K562 (cell line): Measurements from ENCODE around the gene NPFF. TPM values are rescaled to one million over a fixed set of nuclear protein-coding genes. Genes with fewer than 3 reads are reported as not detected.

Experiments
- BRD9 ChIP-seq: fragments of 450-650 bp; IDR thresholded peaks from 2 replicates; pipeline ENCODE4 v1.6.1; 2018; ENCODE audit warnings: low read depth; ENCODE audit not compliant: partially characterized antibody
- CCNT2 ChIP-seq: IDR thresholded peaks from 2 replicates; pipeline ENCODE4 v1.6.1; 2011; ENCODE audit warnings: borderline replicate concordance, low read depth, mild to moderate bottlenecking, moderate library complexity, mixed read lengths, low read length; ENCODE audit not compliant: insufficient read length; ENCODE audit errors: extremely low read depth
- FOXA1 ChIP-seq: fragments of 450-650 bp; IDR thresholded peaks from 2 replicates; pipeline ENCODE4 v1.6.1; 2016; ENCODE audit warnings: mild to moderate bottlenecking, borderline replicate concordance
- FOXK1 ChIP-seq: sonication (generic); formaldehyde crosslinking; IDR thresholded peaks from 2 replicates; pipeline ENCODE4 v1.8.0; 2022; ENCODE audit warnings: missing genetic modification reagents, mild to moderate bottlenecking, borderline replicate concordance
- HDAC6 ChIP-seq: IDR thresholded peaks from 2 replicates; pipeline ENCODE4 v1.6.1; 2012; ENCODE audit warnings: low read depth, mild to moderate bottlenecking, control low read depth, inconsistent platforms, low read length, moderate library complexity
- L3MBTL2 ChIP-seq: fragments of 450-650 bp; IDR thresholded peaks from 2 replicates; pipeline ENCODE4 v1.6.1; 2016; ENCODE audit warnings: mild to moderate bottlenecking, moderate library complexity
- MAFF ChIP-seq: IDR thresholded peaks from 2 replicates; pipeline ENCODE4 v1.6.1; 2012; ENCODE audit warnings: low read length, improper control_type of control experiment
- MEIS2 ChIP-seq: fragments of 450-650 bp; IDR thresholded peaks from 2 replicates; pipeline ENCODE4 v1.6.1; 2014; ENCODE audit warnings: mild to moderate bottlenecking; ENCODE audit not compliant: partially characterized antibody
- NFIC ChIP-seq: fragments of 450-650 bp; IDR thresholded peaks from 2 replicates; pipeline ENCODE4 v1.6.1; 2017; ENCODE audit warnings: mild to moderate bottlenecking, inconsistent platforms
- NFXL1 ChIP-seq: fragments of 450-650 bp; formaldehyde crosslinking; IDR thresholded peaks from 2 replicates; pipeline ENCODE4 v1.4.0; 2021; ENCODE audit warnings: mild to moderate bottlenecking
- NFYB ChIP-seq: IDR thresholded peaks from 2 replicates; pipeline ENCODE4 v1.6.1; 2011; ENCODE audit warnings: mild to moderate bottlenecking, moderate library complexity; ENCODE audit not compliant: insufficient read length; ENCODE audit errors: extremely low read depth
- RBBP5 ChIP-seq: fragments of 200-600 bp; sonication (generic); IDR thresholded peaks from 2 replicates; pipeline ENCODE4 v1.6.1; 2012; ENCODE audit warnings: borderline replicate concordance, mild to moderate bottlenecking, low read length, control low read depth, inconsistent platforms; ENCODE audit not compliant: insufficient read depth, poor library complexity, severe bottlenecking
- SMAD4 ChIP-seq: fragments of 250-450 bp; sonication (Bioruptor Pico); conservative IDR thresholded peaks from 2 replicates; pipeline ENCODE4 v1.8.0; 2021; ENCODE audit warnings: inconsistent platforms, mild to moderate bottlenecking, moderate library complexity
- SP1 ChIP-seq: sonication (generic); formaldehyde crosslinking; IDR thresholded peaks from 2 replicates; pipeline ENCODE4 v1.8.1; 2022; ENCODE audit warnings: mild to moderate bottlenecking, missing genetic modification reagents
- SP2 ChIP-seq: IDR thresholded peaks from 2 replicates; pipeline ENCODE4 v1.6.1; 2011; ENCODE audit warnings: mild to moderate bottlenecking, low read depth, low read length, moderate library complexity; ENCODE audit not compliant: poor library complexity, severe bottlenecking; ENCODE audit errors: extremely low read depth
- STAT5B ChIP-seq: fragments of 250-450 bp; sonication (Bioruptor Pico); IDR thresholded peaks from 2 replicates; pipeline ENCODE4 v1.8.0; 2021; ENCODE audit warnings: mild to moderate bottlenecking, inconsistent platforms
- TAL1 ChIP-seq: fragments of 450-650 bp; IDR thresholded peaks from 2 replicates; pipeline ENCODE4 v1.6.1; 2016; ENCODE audit warnings: mild to moderate bottlenecking
- TEAD1 ChIP-seq, 2 experiments: fragments of 450-650 bp in 1 of 2; sonication (generic) in 1 of 2; formaldehyde crosslinking; IDR thresholded peaks; 2 replicates each; pipeline versions ENCODE4 v1.4.0 to v1.8.0; 2020 to 2022; ENCODE audit warnings: mild to moderate bottlenecking in 2 of 2, missing genetic modification reagents in 1 of 2
- TOE1 ChIP-seq, 2 experiments: fragments of 450-650 bp in 1 of 2; sonication (generic) in 1 of 2; formaldehyde crosslinking in 1 of 2; IDR thresholded peaks; 2 replicates each; pipeline versions ENCODE4 v1.7.1 to v1.8.0; 2016 to 2022; ENCODE audit warnings: borderline replicate concordance in 2 of 2, mild to moderate bottlenecking in 2 of 2, antibody characterized with exemption in 1 of 2, inconsistent platforms in 1 of 2, low read depth in 1 of 2, missing genetic modification reagents in 1 of 2, moderate library complexity in 1 of 2
- ZNF217 ChIP-seq: sonication (generic); formaldehyde crosslinking; IDR thresholded peaks from 2 replicates; pipeline ENCODE4 v1.8.0; 2022; ENCODE audit warnings: mild to moderate bottlenecking, missing genetic modification reagents
- ZNF282 ChIP-seq: sonication (generic); formaldehyde crosslinking; IDR thresholded peaks from 2 replicates; pipeline ENCODE4 v1.8.1; 2023; ENCODE audit warnings: missing genetic modification reagents
- polyA plus RNA-seq, 8 experiments: library from polyadenylated mRNA; depleted of rRNA in 4 of 8; stranded (reverse) in 5 of 8; unstranded in 3 of 8; fragments of >200 nt; fragmentation: Nextera tagmentation in 2 of 8; fragmentation: Illumina TruSeq in 1 of 8; extraction: Ambion mirVana in 2 of 8; extraction: Trizol in 1 of 8; gene quantifications; 2 replicates each; pipeline versions ENCODE4 v1.2.1 to v1.2.3, GENCODE V29; 2011 to 2014; ENCODE audit warnings: inconsistent platforms in 1 of 8, missing spikeins in 1 of 8
- total RNA-seq, 7 experiments: library from RNA; depleted of rRNA in 6 of 7; stranded (reverse); fragments of >200 nt in 6 of 7; fragmentation: Illumina TruSeq in 2 of 7; extraction: Trizol in 2 of 7; gene quantifications; 2 replicates each; pipeline versions ENCODE4 v1.2.1 to v1.2.3, GENCODE V29; 2011 to 2021; ENCODE audit warnings: low replicate concordance in 1 of 7
- TF ChIP-seq, protein P1 (sequence below): sonication (generic); formaldehyde crosslinking; IDR thresholded peaks from 2 replicates; pipeline ENCODE4 v1.8.0; 2022; ENCODE audit warnings: mild to moderate bottlenecking, missing genetic modification reagents
- TF ChIP-seq, protein P2 (sequence below): fragments of 250-450 bp; sonication (Bioruptor Pico); IDR thresholded peaks from 2 replicates; pipeline ENCODE4 v1.5.0; 2021; ENCODE audit warnings: mild to moderate bottlenecking, moderate library complexity

The NPFF gene
- total and polyA plus RNA-seq, 9 of the 15 experiments (the other 6 are each of a cell fraction or from before 2014, with no cell fraction given): 0.15 to 1.2 (median 0.55) TPM; not detected in 6

DNA sequence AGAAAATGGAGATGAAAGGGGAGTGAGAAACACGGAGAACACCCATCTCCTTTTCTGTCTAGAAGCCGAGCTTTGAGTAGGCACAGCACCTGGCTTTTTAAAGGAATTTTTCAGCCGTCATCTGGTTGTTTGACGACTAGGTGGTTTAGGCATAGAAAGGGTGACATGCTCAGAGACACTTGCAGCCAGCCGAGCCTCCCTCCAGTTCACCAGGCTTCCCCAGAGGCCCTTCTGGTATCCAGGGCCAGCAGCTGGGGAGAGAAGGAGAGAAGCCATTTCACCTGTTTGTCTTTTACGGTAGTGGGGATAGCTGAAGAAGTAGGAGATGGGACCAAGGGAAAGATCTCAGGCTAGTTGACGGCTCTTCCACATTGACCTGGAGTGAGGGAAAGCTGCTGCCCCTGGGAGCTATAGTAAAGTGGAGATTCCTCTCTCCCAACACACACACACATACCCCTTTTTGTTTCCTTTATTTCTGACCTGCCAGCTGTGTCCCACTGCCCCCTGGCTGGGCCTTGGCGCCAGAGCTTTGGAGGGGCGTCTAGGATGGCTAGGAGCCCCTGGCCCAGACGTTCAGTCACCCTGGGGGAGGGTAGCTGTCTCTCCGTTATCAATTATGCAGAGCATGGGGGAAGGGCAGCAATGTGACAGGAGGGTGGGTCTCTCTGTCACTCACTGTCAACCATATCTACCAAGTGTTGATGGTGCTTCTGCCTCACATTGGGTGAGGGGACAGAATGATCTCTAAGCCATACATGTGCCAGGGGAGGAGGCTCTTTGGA lies 13.5 kb downstream of the NPFF start (continued):
- TF ChIP-seq SP1 (CRISPR knock-in tag): no peak
- TF ChIP-seq, protein P1, sequence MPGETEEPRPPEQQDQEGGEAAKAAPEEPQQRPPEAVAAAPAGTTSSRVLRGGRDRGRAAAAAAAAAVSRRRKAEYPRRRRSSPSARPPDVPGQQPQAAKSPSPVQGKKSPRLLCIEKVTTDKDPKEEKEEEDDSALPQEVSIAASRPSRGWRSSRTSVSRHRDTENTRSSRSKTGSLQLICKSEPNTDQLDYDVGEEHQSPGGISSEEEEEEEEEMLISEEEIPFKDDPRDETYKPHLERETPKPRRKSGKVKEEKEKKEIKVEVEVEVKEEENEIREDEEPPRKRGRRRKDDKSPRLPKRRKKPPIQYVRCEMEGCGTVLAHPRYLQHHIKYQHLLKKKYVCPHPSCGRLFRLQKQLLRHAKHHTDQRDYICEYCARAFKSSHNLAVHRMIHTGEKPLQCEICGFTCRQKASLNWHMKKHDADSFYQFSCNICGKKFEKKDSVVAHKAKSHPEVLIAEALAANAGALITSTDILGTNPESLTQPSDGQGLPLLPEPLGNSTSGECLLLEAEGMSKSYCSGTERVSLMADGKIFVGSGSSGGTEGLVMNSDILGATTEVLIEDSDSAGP (CRISPR knock-in tag): no peak
- no peak for TF ChIP-seq SP2
- TF ChIP-seq BRD9: no peak
- no peak for TF ChIP-seq ZNF282
- peak; percentile 94 for TF ChIP-seq MEIS2
- no peak for TF ChIP-seq TAL1
- TF ChIP-seq HDAC6: no peak
- TF ChIP-seq SMAD4 (CRISPR knock-in tag): peak; percentile 25; the same call in 1 of the 2 replicates
- TF ChIP-seq NFIC: no peak
- TF ChIP-seq NFYB: no peak
- no peak for TF ChIP-seq TEAD1 (CRISPR knock-in tag; IDR thresholded peaks at IDR 0.05)
- TF ChIP-seq NFXL1: no peak
- TF ChIP-seq MAFF: no peak
- TF ChIP-seq L3MBTL2: no peak
- TF ChIP-seq, protein P2, sequence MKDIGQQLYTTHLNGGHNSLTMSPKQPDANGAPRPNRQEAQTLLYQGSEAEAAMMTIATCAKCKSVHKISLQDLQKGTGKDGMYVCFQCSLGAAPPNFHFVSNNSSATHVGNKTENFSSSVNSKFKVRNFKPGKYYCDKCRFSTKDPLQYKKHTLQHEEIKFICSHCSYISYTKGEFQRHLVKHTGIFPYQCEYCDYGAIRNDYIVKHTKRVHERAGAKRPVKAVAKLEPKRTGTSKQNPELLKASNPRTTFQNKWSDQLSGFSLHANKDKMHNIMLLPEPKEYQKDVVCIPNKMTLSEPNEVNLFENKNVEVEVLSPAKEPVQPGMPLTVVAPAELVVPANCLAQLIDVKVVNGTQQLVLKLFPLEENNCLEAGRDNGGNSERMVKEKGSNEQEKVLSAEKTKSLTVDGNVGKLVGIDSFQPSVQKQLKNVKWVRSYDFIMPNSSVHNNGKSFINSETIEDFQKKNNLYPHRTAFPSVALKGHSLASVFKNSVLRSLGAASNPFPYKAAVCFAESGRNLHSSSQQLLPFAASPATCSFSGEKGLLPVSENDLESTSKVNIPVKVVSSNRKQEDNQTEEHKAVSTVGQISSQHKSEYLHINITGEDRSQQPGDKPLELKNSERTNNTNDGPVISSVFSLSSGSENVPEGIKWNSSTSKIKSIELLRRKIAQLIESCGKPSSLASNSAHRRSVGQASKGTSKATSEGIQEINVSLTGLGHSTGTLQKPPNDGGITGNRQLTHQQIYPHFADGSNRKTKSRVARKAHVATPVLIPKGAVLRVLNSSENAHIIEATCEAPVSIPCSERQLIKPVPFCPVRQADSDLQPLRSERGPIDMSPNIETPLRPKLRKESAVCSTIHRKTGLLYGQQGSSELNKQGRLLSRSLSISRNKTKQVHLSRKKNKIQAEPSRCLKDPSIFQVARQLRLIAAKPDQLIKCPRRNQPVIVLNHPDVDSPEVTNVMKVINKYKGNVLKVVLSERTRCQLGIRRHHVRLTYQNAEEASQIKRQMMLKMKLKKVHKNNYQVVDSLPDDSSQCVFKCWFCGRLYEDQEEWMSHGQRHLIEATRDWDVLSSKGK (CRISPR knock-in tag): no peak
- no peak for TF ChIP-seq STAT5B
- TF ChIP-seq FOXK1: no peak
- TF ChIP-seq TOE1 (IDR thresholded peaks at IDR 0.05; ENCODE audit: borderline replicate concordance): no peak
- TF ChIP-seq TOE1 (CRISPR knock-in tag; IDR thresholded peaks at IDR 0.05; ENCODE audit: borderline replicate concordance, low read depth): no peak
- TF ChIP-seq CCNT2: no peak
- TF ChIP-seq RBBP5: peak; percentile 30
- TF ChIP-seq FOXA1: no peak
- TF ChIP-seq ZNF217 (CRISPR knock-in tag): no peak
